T follicular helper cell (primary cell): ENCODE results near the gene NCKAP5.

Source experiments
- DNase-seq: peaks from one replicate; pipeline ENCODE4 v3.0.0-alpha.2; 2020; ENCODE audit warnings: low read depth

Gene NCKAP5

GRCh38 chr2:133378928-133379549, 189.2 kb downstream of the NCKAP5 start:
- DNase-seq = no peak

- no peak for DNase-seq
These were observed 189.9 kb downstream of the NCKAP5 start for GRCh38 chr2:133378386-133378785.

GRCh38 chr2:133377599-133377998, 190.7 kb downstream of the NCKAP5 start:
- DNase-seq = no peak

- no peak for DNase-seq
These were observed 191.2 kb downstream of the NCKAP5 start for GRCh38 chr2:133377021-133377481.

GRCh38 chr2:133374781-133375180, 193.5 kb downstream of the NCKAP5 start:
- no peak for DNase-seq

GRCh38 chr2:133371286-133371685, 197.0 kb downstream of the NCKAP5 start:
- DNase-seq = no peak

- no peak for DNase-seq
These were observed 198.2 kb downstream of the NCKAP5 start for GRCh38 chr2:133369901-133370658.

GRCh38 chr2:133365117-133365516, 203.1 kb downstream of the NCKAP5 start:
- no peak for DNase-seq

GRCh38 chr2:133364636-133365035, 203.6 kb downstream of the NCKAP5 start:
- no peak for DNase-seq

GRCh38 chr2:133363884-133364283, 204.4 kb downstream of the NCKAP5 start:
- no peak for DNase-seq

GRCh38 chr2:133362061-133362476, 206.2 kb downstream of the NCKAP5 start:
- no peak for DNase-seq

- DNase-seq = no peak
These were observed 207.4 kb downstream of the NCKAP5 start for GRCh38 chr2:133360882-133361281.

- no peak for DNase-seq
These were observed 208.1 kb downstream of the NCKAP5 start for GRCh38 chr2:133360190-133360589.

GRCh38 chr2:133352719-133353118, 215.5 kb downstream of the NCKAP5 start:
- no peak for DNase-seq

- DNase-seq = no peak
These were observed 221.6 kb downstream of the NCKAP5 start for GRCh38 chr2:133346654-133347053.

GRCh38 chr2:133345638-133346037, 222.6 kb downstream of the NCKAP5 start:
- no peak for DNase-seq

GRCh38 chr2:133344849-133345248, 223.4 kb downstream of the NCKAP5 start:
- DNase-seq = no peak

- DNase-seq = no peak
These were observed 225.3 kb downstream of the NCKAP5 start for GRCh38 chr2:133343018-133343352.

GRCh38 chr2:133342286-133343017, 225.8 kb downstream of the NCKAP5 start:
- no peak for DNase-seq

- DNase-seq = no peak
These were observed 226.7 kb downstream of the NCKAP5 start for GRCh38 chr2:133341575-133341974.

- DNase-seq = no peak
These were observed 230.0 kb downstream of the NCKAP5 start for GRCh38 chr2:133338224-133338623.

- no peak for DNase-seq
These were observed 233.3 kb downstream of the NCKAP5 start for GRCh38 chr2:133334923-133335322.

- no peak for DNase-seq
These were observed 235.1 kb downstream of the NCKAP5 start for GRCh38 chr2:133333181-133333580.
